NK-92 (cell line): ENCODE results near the gene SH3RF3.

Experiments used
- DNase-seq: peaks from one replicate; lab custom pipeline; 2025; ENCODE audit not compliant: unreplicated experiment; lab: John Stamatoyannopoulos, UW

SH3RF3 gene

GRCh38 chr2:109258376-109258775, 129.4 kb downstream of the SH3RF3 start:
- DNase-seq = no peak

GRCh38 chr2:109258905-109259540, 130.0 kb downstream of the SH3RF3 start:
- DNase-seq = no peak

- no peak for DNase-seq
Observed at GRCh38 chr2:109259671-109260070, 130.7 kb downstream of the SH3RF3 start.

GRCh38 chr2:109260116-109260855, 131.3 kb downstream of the SH3RF3 start:
- no peak for DNase-seq

GRCh38 chr2:109260886-109261700, 132.1 kb downstream of the SH3RF3 start:
- no peak for DNase-seq

- DNase-seq = no peak
Observed at GRCh38 chr2:109261906-109262631, 133.1 kb downstream of the SH3RF3 start.

- no peak for DNase-seq
Observed at GRCh38 chr2:109264595-109265328, 135.8 kb downstream of the SH3RF3 start.

GRCh38 chr2:109265369-109265768, 136.4 kb downstream of the SH3RF3 start:
- DNase-seq = no peak

- DNase-seq = no peak
Observed at GRCh38 chr2:109265953-109266352, 136.9 kb downstream of the SH3RF3 start.

GRCh38 chr2:109266496-109266895, 137.5 kb downstream of the SH3RF3 start:
- DNase-seq = no peak

- DNase-seq = no peak
Observed at GRCh38 chr2:109266998-109267854, 138.2 kb downstream of the SH3RF3 start.

- no peak for DNase-seq
Observed at GRCh38 chr2:109268916-109269315, 139.9 kb downstream of the SH3RF3 start.

- DNase-seq = no peak
Observed at GRCh38 chr2:109269706-109270504, 140.9 kb downstream of the SH3RF3 start.

GRCh38 chr2:109270505-109271312, 141.7 kb downstream of the SH3RF3 start:
- no peak for DNase-seq

GRCh38 chr2:109271920-109272319, 142.9 kb downstream of the SH3RF3 start:
- DNase-seq = no peak

- no peak for DNase-seq
Observed at GRCh38 chr2:109272461-109272860, 143.5 kb downstream of the SH3RF3 start.

- no peak for DNase-seq
Observed at GRCh38 chr2:109275120-109276012, 146.4 kb downstream of the SH3RF3 start.
